HepG2 (cell line): ENCODE data around the gene FGFR1OP2. TPM values are rescaled to one million over a fixed set of nuclear protein-coding genes. Genes with fewer than 3 reads are reported as not detected.

Experiments used
- AKAP8 ChIP-seq: sonication (generic); formaldehyde crosslinking; IDR thresholded peaks from 2 replicates; pipeline ENCODE4 v1.5.1; 2020; ENCODE audit warnings: mild to moderate bottlenecking, missing genetic modification reagents
- ARID2 ChIP-seq: sonication (generic); formaldehyde crosslinking; IDR thresholded peaks from 2 replicates; pipeline ENCODE4 v1.8.1; 2022; ENCODE audit warnings: mild to moderate bottlenecking, missing genetic modification reagents, borderline replicate concordance
- BRCA1 ChIP-seq: sonication (generic); formaldehyde crosslinking; IDR thresholded peaks from 2 replicates; pipeline ENCODE4 v1.4.0; 2020; ENCODE audit warnings: missing genetic modification reagents
- DR1 ChIP-seq: sonication (generic); formaldehyde crosslinking; IDR thresholded peaks from 2 replicates; pipeline ENCODE4 v1.8.0; 2021; ENCODE audit warnings: mild to moderate bottlenecking, missing genetic modification reagents, inconsistent platforms
- NR2F2 ChIP-seq: IDR thresholded peaks from 2 replicates; pipeline ENCODE4 v1.6.1; 2012; ENCODE audit warnings: low read depth, inconsistent platforms, borderline replicate concordance
- PRDM15 ChIP-seq: sonication (generic); formaldehyde crosslinking; IDR thresholded peaks from 2 replicates; pipeline ENCODE4 v1.4.0; 2020; ENCODE audit warnings: missing genetic modification reagents
- ZBTB46 ChIP-seq: sonication (generic); formaldehyde crosslinking; IDR thresholded peaks from 2 replicates; pipeline ENCODE4 v1.4.0; 2020; ENCODE audit warnings: mild to moderate bottlenecking, missing genetic modification reagents, borderline replicate concordance
- ZBTB49 ChIP-seq: sonication (generic); formaldehyde crosslinking; IDR thresholded peaks from 2 replicates; pipeline ENCODE4 v1.4.0; 2020; ENCODE audit warnings: missing genetic modification reagents, borderline replicate concordance
- ZNF143 ChIP-seq: sonication (generic); formaldehyde crosslinking; IDR thresholded peaks from 2 replicates; pipeline ENCODE4 v1.4.0; 2020; ENCODE audit warnings: missing genetic modification reagents
- ZNF207 ChIP-seq: fragments of 450-650 bp; IDR thresholded peaks from 2 replicates; pipeline ENCODE4 v1.6.1; 2016; ENCODE audit warnings: antibody characterized with exemption, borderline replicate concordance
- ZNF503 ChIP-seq: sonication (generic); formaldehyde crosslinking; IDR thresholded peaks from 2 replicates; pipeline ENCODE4 v1.4.0; 2020; ENCODE audit warnings: missing genetic modification reagents
- polyA plus RNA-seq, 8 experiments: library from polyadenylated mRNA; depleted of rRNA in 3 of 8; stranded (reverse) in 7 of 8; unstranded in 1 of 8; fragments of >200 nt; fragmentation: Illumina TruSeq in 4 of 8; extraction: Trizol in 4 of 8; gene quantifications; 2 replicates each; pipeline versions ENCODE4 v1.2.1 to v1.2.3, GENCODE V29; 2011 to 2016; ENCODE audit warnings: low read depth in 4 of 8, missing spikeins in 1 of 8, mixed read lengths in 1 of 8; ENCODE audit not compliant: insufficient read depth in 1 of 8
- total RNA-seq, 5 experiments: library from RNA; depleted of rRNA; stranded (reverse); fragments of >200 nt; fragmentation: Illumina TruSeq; extraction: Trizol; gene quantifications; 2 replicates each; pipeline ENCODE4 v1.2.3, GENCODE V29; 2016; ENCODE audit warnings: low read depth in 1 of 5
- TF ChIP-seq, protein P1 (sequence below): sonication (generic); formaldehyde crosslinking; IDR thresholded peaks from 2 replicates; pipeline ENCODE4 v1.4.0; 2020; ENCODE audit warnings: missing genetic modification reagents

The FGFR1OP2 gene
- total and polyA plus RNA-seq, 2 of the 13 experiments (the other 11 are each of a cell fraction or from before 2014, with no cell fraction given) = 18.3 to 38.1 TPM

GRCh38 chr12:27014085-27014858, 76.0 kb downstream of the FGFR1OP2 start, which contains the start of gene TM7SF3 (continued):
- TF ChIP-seq ZNF503 (CRISPR knock-in tag) = peak; percentile 72; the same call in 1 of the 2 replicates
- TF ChIP-seq ZBTB49 (CRISPR knock-in tag) = no peak
- peak; percentile 40; the same call in 1 of the 2 replicates for TF ChIP-seq PRDM15
- TF ChIP-seq ZBTB46 = no peak
- TF ChIP-seq, protein P1, sequence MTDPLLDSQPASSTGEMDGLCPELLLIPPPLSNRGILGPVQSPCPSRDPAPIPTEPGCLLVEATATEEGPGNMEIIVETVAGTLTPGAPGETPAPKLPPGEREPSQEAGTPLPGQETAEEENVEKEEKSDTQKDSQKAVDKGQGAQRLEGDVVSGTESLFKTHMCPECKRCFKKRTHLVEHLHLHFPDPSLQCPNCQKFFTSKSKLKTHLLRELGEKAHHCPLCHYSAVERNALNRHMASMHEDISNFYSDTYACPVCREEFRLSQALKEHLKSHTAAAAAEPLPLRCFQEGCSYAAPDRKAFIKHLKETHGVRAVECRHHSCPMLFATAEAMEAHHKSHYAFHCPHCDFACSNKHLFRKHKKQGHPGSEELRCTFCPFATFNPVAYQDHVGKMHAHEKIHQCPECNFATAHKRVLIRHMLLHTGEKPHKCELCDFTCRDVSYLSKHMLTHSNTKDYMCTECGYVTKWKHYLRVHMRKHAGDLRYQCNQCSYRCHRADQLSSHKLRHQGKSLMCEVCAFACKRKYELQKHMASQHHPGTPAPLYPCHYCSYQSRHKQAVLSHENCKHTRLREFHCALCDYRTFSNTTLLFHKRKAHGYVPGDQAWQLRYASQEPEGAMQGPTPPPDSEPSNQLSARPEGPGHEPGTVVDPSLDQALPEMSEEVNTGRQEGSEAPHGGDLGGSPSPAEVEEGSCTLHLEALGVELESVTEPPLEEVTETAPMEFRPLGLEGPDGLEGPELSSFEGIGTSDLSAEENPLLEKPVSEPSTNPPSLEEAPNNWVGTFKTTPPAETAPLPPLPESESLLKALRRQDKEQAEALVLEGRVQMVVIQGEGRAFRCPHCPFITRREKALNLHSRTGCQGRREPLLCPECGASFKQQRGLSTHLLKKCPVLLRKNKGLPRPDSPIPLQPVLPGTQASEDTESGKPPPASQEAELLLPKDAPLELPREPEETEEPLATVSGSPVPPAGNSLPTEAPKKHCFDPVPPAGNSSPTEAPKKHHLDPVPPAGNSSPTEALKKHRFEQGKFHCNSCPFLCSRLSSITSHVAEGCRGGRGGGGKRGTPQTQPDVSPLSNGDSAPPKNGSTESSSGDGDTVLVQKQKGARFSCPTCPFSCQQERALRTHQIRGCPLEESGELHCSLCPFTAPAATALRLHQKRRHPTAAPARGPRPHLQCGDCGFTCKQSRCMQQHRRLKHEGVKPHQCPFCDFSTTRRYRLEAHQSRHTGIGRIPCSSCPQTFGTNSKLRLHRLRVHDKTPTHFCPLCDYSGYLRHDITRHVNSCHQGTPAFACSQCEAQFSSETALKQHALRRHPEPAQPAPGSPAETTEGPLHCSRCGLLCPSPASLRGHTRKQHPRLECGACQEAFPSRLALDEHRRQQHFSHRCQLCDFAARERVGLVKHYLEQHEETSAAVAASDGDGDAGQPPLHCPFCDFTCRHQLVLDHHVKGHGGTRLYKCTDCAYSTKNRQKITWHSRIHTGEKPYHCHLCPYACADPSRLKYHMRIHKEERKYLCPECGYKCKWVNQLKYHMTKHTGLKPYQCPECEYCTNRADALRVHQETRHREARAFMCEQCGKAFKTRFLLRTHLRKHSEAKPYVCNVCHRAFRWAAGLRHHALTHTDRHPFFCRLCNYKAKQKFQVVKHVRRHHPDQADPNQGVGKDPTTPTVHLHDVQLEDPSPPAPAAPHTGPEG (CRISPR knock-in tag) = no peak; the same call in 1 of the 2 replicates
- no peak for TF ChIP-seq ZNF207
- no peak for TF ChIP-seq ARID2 (CRISPR knock-in tag)
- TF ChIP-seq AKAP8 = no peak; the same call in 1 of the 2 replicates
- TF ChIP-seq DR1 (CRISPR knock-in tag) = peak; percentile 26; the same call in 1 of the 2 replicates
- TF ChIP-seq NR2F2 = no peak
- 0 out of 2 replicates have a peak, but pooled peaks have one; percentile 36 for TF ChIP-seq BRCA1
- TF ChIP-seq ZNF143 (CRISPR knock-in tag) = no peak
